Measurements from ENCODE around the gene RAPGEFL1.
A peak's percentile ranks its signal among the peaks of the same experiment; 100 is the strongest.
"Not testable (repeated sequence)": the region's sequence is repeated elsewhere in the genome, so short reads cannot be mapped to it uniquely, and the experiment has no call there.

Gene RAPGEFL1

GRCh38 chr17:40175928-40176753, 1.1 kb upstream of the RAPGEFL1 start:
- no peak for DNase-seq

DNA sequence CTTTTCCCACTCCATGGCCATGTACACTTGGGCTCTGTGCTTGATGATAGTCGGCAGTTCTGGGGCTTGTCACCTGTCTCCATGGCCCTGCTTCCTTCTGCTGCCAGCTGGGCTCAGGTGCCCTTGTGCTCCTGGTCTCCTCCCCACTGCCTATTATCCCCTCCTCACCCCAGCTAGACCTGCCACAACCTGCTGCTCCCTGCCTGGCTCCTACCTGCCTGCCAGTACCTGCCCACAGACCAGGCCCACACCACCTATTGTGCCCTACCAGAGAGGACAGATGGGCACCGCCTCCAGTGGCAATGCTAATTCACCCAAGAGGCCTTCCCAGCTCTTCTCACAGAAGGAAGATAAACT, 538 bp upstream of the RAPGEFL1 start:
- no peak for DNase-seq

DNA sequence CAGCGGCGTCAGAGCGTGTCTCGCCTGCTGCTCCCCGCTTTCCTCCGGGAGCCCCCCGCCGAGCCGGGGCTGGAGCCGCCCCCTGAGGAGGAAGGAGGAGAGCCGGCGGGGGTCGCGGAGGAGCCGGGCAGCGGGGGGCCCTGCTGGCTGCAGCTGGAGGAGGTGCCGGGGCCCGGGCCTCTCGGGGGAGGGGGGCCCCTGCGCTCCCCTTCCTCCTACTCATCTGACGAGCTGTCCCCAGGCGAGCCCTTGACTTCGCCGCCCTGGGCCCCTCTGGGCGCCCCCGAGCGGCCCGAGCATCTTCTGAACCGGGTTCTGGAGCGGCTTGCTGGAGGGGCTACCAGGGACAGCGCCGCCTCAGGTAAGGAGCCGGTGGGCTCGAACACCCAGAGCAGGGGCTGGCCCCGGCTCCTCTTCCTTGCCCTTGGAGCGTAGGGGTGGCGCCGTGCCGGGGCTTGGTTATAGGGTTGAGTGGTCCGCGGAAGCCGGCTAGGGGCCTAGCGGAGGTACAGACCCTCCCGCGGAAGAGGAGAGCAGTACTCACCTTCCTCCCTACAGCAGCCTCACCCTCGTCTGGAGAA, 841 bp downstream of the RAPGEFL1 start:
- DNase-seq: no peak

- no peak for DNase-seq
These were observed 1.4 kb downstream of the RAPGEFL1 start for GRCh38 chr17:40178660-40179059.

- no peak for DNase-seq
These were observed 2.8 kb downstream of the RAPGEFL1 start for GRCh38 chr17:40179923-40180659.

DNA sequence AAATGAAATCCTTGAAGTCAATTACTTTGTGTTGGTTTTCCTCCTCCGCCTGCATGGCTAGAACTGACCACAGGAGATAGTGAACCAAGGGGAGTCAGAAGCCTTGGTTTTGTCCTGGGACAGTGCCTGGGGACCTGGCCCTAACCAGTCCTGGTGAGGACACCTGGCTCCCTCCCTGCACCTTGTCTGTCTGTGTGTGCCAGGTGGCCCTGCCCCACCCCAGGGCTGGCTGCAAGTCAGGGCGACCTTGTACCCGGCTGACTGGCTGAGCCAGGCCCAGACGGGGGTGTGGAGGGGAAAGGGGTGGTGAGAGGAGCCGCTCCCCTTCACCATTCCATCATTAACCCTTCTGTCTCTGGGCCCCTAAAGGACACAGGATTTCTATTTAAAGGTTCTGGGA, 3.4 kb downstream of the RAPGEFL1 start:
- DNase-seq: no peak

DNA sequence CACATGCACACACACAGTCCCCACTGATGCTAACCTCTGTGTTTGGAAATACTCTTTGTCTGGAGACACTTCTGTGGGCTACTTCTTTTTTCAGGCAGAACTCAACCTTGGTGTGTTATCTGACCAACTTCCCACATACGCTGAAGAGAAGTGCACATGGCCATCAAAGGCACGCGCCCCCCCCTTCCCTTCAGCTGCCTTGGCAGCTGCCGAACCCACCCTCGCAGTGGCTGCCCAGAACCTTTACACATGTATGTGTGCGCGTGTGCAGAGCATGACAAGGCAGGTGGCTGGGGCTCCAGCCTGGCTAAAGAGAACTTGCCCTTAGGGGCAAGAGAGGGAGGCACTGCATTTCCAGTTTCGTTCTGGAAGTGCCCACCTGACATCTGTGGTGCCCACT, 3.9 kb downstream of the RAPGEFL1 start:
- DNase-seq: no peak

DNA sequence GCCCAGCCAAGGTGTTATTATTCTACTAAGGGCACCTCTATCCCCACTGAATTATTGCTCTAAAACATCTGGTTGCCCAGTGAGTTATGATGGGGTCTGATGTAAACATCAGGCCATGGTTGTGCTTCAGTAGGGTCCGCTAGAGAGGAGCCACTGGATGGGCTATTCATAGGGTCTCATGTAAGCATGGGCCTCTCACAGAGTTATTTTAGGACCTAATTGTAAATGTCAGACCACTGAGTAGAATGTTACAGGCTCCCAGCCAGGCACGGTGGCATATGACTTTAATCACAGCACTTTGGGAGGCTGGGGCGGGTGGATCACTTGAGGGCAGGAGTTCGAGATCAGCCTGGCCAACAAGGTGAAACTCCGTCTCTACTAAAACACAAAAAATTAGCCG, 5.3 kb downstream of the RAPGEFL1 start:
- no peak for DNase-seq

DNA sequence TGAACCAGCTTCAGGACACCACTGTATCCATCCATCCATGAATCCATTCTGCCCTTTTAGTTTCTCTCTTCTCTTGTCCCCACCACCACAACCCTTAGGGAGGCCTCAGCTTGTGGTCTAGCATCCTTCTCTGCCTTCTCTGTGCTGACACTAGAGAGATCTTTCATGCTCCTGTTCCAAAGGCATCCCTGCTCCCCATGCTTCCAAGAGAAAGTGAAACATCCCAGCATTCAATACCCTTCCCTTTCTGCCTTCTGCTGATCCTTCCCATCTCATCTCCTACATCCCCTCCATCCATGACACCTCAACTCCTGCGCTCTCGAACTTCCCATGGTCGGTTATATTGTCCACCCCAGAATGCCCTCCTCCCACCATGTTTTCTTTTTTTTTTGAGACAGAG, 10.0 kb downstream of the RAPGEFL1 start:
- no peak for DNase-seq

DNA sequence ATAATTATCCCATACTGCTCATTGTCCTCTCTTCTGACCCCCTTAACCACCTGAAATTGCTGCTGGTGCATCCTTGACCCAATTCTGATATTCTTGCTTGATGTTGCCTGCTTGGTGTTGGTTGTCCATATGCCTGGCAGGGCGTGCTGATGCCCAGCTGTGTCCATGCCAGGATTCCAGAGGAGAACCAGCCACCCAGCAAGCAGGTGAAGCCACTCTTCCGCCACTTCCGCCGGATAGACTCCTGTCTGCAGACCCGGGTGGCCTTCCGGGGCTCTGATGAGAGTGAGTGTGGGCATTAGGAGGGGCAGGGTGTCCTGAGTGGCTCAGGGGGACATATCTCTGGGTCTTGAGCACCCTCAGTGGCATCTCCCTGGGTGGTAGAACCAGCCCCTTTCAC, 11.4 kb downstream of the RAPGEFL1 start:
- DNase-seq: no peak

- DNase-seq: peak; percentile 22
These were observed 13.1 kb downstream of the RAPGEFL1 start for GRCh38 chr17:40190197-40191021.

- DNase-seq: peak; percentile 64
These were observed 14.3 kb downstream of the RAPGEFL1 start for GRCh38 chr17:40191237-40192208.

GRCh38 chr17:40192961-40193360, 15.7 kb downstream of the RAPGEFL1 start:
- DNase-seq: no peak

DNA sequence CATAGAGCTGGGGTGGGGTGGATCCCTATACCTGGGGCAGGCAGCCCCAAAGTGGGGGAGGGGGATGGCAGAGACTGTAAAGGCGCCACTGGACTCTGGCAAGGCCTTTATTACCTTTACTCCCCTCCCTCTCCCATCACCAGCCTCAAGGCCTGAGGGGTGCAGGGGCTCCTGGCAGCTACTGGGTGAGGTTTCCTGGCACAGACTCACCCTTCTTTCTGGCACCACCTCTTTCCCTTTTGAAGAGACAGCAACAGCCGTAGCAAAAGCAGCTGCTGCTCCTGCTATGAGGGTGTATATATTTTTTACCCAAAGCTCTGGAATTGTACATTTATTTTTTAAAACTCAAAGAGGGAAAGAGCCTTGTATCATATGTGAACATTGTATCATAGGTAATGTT, 17.6 kb downstream of the RAPGEFL1 start:
- no peak for DNase-seq

DNA sequence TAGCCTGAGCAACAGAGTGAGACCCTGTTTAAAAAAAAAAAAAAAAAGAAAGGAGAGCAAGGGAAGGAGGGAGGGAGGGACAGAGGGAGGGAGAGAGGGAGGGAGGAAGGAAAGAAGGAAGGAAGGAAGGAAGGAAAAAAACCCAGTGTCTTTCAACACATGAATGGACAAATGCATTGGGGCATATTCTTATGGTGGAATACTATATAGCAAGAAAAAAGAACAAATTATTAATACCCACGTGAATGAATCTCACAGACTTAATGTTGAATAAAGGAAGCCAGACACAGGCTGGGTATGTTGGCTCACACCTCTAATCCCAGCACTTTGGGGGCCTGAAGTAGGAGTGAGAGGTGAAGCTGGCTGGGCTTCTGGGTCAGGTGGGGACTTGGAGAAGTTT, 20.3 kb downstream of the RAPGEFL1 start:
- DNase-seq: no peak

DNA sequence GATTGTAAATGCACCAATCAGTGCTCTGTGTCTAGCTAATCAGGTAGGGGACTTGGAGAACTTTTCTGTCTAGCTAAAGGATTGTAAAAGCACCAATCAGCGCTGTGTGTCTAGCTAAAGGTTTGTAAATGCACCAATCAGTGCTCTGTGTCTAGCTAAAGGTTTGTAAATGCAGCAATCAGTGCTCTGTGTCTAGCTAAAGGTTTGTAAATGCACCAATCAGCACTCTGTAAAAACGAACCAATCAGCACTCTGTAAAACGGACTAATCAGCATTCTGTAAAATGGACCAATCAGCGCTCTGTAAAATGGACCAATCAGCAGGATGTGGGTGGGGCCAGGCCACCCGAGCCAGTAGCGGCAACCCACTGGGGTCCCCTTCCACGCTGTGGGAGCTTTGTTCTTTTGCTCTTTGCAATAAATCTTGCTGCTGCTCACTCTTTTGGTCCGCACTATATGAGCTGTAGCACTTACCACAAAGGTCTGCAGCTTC, 20.7 kb downstream of the RAPGEFL1 start:
- DNase-seq: peak; percentile 50

DNA sequence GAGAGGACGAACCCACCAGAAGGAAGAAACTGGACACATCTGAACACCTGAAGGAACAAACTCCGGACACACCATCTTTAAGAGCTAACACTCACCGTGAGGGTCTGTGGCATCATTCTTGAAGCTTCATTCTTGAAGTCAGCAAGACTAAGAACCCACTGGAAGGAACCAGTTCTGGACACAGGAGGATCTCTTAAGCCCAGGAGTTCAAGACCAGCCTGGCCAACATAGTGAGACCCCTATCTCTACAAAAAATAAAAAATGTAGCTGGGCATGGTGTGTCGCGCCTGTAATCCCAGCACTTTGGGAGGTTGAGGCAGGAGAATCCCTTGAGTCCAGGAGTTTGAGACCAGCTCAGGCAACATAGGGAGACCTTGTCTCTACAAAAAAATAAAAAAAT, 21.3 kb downstream of the RAPGEFL1 start:
- no peak for DNase-seq

DNA sequence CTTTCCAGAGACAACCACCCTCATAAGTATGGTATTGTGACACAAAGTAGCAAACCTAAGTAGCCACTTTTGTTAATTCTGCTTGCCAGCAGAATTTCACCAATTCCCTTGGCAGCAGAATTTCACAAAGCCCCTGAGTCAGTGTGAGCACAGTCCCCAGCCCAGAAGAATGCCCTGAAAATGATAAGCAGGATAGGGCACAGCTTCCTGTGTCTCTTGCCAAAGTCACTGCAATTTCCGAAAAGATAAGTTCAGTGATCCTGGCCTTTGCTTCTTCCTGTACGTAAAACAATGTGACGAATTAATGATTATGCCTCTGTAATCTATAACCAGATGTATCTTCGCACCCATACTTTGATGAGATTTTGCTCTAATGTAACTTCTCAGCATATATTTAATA, 25.9 kb downstream of the RAPGEFL1 start:
- no peak for DNase-seq

GRCh38 chr17:40206193-40206592, 28.9 kb downstream of the RAPGEFL1 start:
- not testable (repeated sequence) for DNase-seq

DNA sequence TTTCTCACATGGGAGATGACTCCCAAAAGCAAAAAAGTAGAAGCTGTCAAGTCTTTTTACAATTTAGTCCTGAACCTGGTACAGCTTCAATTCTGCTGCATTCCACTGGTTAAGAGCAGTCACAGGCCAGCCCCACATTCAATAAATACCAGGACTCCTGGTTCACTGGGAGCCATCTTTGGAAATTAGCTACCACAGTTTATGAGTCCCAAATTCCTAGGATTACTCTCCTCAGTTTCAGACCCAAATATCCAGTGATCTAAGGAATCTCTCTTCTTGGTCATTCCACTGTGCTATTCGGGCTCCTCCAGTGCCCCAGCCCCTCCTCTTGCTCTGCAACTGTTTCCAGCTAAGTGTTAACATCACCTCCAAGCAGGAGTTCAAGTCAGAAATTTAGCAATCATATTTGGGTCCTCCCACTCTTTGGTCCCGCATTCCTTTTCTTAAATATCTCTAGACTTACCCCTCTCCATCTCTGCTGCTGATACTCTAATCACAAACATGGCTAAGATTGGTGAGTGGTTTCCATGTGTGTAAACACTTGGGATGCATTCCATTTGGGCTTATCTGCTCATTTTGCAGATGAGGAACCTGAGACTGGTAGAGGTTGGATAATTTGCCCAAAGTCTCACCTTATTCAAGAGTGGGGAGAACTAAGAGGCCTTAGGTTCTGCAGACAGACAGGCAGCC, 32.3 kb downstream of the RAPGEFL1 start:
- no peak for DNase-seq

GRCh38 chr17:40213914-40214313, 36.6 kb downstream of the RAPGEFL1 start:
- not testable (repeated sequence) for DNase-seq

All from CD4-positive, alpha-beta T cell treated with Interleukin-21 for 1 hour (primary cell).